ENCODE measurements around the gene BRI3BP. TPM values are rescaled to one million over a fixed set of nuclear protein-coding genes. Genes with fewer than 3 reads are reported as not detected.

The BRI3BP gene
- 10 to 100 TPM; 16.7 to 23.0 TPM for total RNA-seq

- no peaks in the 10 kb centered on the region for H3K9me3 Mint-ChIP-seq
- H3K4me1 Mint-ChIP-seq (ENCODE audit: low read depth), result peaks cover 25% of the 10 kb centered on the region
- ATAC-seq (replicated peaks in 1 of 2), result peak; percentile 37 to 48
Observed at GRCh38 chr12:124993626-124994436, at the start of gene BRI3BP. BRI3BP (plus strand) TSS chr12:124993645; CDS start chr12:124993791, 146 bp downstream.

GRCh38 chr12:124946447-124946793 lies 47.0 kb upstream of the BRI3BP start:
- Mint-ChIP-seq H3K36me3 (ENCODE audit: insufficient read depth in 2 of 2) (peaks cover 3 to 7% of the 10 kb centered on the region in 2 donors), H3K4me3 (no peak overlapping the region), H3K27me3 (ENCODE audit: low read depth) (no peaks in the 10 kb centered on the region), H3K4me1 (ENCODE audit: low read depth) (no peaks in the 10 kb centered on the region), H3K27ac (no peak overlapping the region), H3K9me3 (no peaks in the 10 kb centered on the region)
- ATAC-seq (replicated peaks in 1 of 2) (no peak), DNase-seq (no peak)

More at GRCh38 chr12:124993626-124994436, at the start of gene BRI3BP:
- Mint-ChIP-seq H3K36me3 (ENCODE audit: insufficient read depth in 2 of 2) (peaks cover 2 to 8% of the 10 kb centered on the region in 2 donors), H3K27ac (peak within 1 kb of the TSS; percentile 74), H3K4me3 (peak within 1 kb of the TSS; percentile 95 to 96), H3K27me3 (ENCODE audit: low read depth) (no peaks in the 10 kb centered on the region)
- DNase-seq, result peak; percentile 48 to 85

GRCh38 chr12:124947013-124947412 lies 46.4 kb upstream of the BRI3BP start:
- ATAC-seq (replicated peaks in 1 of 2) (no peak), DNase-seq (no peak)
- no peaks in the 10 kb centered on the region for H3K4me1 Mint-ChIP-seq (ENCODE audit: low read depth)
- H3K36me3 Mint-ChIP-seq (ENCODE audit: insufficient read depth in 2 of 2), result peaks cover 5 to 7% of the 10 kb centered on the region in 2 donors
- H3K27me3 Mint-ChIP-seq (ENCODE audit: low read depth), result no peaks in the 10 kb centered on the region
- H3K4me3 Mint-ChIP-seq, result no peak overlapping the region
- no peak overlapping the region for H3K27ac Mint-ChIP-seq
- no peaks in the 10 kb centered on the region for H3K9me3 Mint-ChIP-seq

GRCh38 chr12:124947561-124948398 lies 45.7 kb upstream of the BRI3BP start:
- H3K4me3 Mint-ChIP-seq, result no peak overlapping the region
- H3K27me3 Mint-ChIP-seq (ENCODE audit: low read depth), result no peaks in the 10 kb centered on the region
- ATAC-seq (replicated peaks in 1 of 2) (no peak), DNase-seq (no peak)
- no peaks in the 10 kb centered on the region for H3K9me3 Mint-ChIP-seq
- H3K4me1 Mint-ChIP-seq (ENCODE audit: low read depth), result no peaks in the 10 kb centered on the region
- H3K36me3 Mint-ChIP-seq (ENCODE audit: insufficient read depth in 2 of 2), result peaks cover 5 to 7% of the 10 kb centered on the region in 2 donors
- H3K27ac Mint-ChIP-seq, result no peak overlapping the region

DNA sequence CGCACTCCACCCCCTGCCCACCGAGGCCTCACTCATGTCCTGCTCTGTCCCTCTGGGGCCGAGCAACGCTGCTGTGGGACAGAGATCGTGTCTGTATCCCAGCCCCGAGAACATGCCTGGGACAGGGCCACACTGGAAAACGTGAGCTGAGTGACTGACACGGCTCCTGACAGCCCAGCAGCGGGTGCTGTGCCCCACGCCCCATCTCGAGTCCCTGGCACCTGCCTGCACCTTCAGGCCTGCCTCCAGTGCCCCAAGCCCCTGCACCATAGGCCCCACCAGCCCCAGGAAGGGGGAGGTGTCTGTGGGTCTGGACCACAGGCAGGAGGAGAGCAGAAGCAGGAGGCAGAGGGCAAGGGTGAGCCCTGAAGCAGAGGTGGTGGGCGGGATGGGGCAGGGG lies 44.4 kb upstream of the BRI3BP start:
- DNase-seq, result no peak
- Mint-ChIP-seq H3K36me3 (ENCODE audit: insufficient read depth in 2 of 2) (peaks cover 5 to 8% of the 10 kb centered on the region in 2 donors), H3K4me3 (no peak overlapping the region), H3K9me3 (no peaks in the 10 kb centered on the region), H3K27me3 (ENCODE audit: low read depth) (no peaks in the 10 kb centered on the region), H3K27ac (no peak overlapping the region), H3K4me1 (ENCODE audit: low read depth) (no peaks in the 10 kb centered on the region)
- no peak for ATAC-seq (replicated peaks in 1 of 2)

DNA sequence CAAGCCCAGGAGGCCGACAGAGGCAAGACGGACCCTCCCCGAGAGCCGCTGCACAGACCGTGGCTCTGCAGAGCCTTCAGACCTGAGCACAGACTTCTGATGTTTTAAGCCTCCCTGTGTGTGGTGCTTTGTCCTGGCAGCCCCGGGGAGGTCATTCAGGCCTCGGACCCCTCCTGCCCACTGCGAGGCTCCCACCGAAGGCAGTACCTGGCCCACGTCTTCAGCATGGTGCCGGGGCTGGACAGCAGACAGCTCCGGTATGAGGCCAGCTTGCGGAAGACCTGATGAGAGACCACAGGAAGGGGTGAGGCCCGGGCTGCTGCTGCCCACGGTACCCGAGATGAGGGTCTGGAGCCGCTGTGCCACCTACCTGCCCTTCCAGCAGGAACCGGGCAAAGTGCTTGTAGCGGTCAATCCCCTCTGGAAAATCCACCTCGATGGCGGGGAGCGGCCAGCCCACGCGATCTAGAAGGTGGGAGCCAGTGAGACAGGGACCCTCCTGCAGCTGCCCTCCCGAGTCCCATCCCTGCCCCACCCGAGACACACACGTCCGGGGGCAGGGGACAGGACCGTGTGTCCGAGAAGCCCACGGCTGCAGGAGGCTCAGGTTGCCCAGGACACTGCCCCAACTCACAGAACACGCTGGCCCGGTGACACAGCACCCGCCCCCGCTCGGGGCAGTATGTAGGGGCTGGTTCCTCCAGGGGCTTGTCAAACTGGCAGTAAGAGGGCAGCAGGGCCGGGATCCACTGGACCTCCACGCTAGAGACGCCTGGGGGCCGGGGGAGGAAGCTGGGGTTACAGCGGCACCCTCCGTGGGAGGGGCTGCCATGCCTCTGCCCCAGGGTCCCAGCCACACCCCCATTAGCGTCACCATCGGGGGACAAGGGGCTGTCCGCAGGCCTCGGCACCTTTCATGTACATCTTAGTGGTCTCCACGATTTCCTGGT lies 43.4 kb upstream of the BRI3BP start:
- no peaks in the 10 kb centered on the region for H3K4me1 Mint-ChIP-seq (ENCODE audit: low read depth)
- DNase-seq, result no peak
- H3K27ac Mint-ChIP-seq, result no peak overlapping the region
- peaks cover 5 to 10% of the 10 kb centered on the region in 2 donors for H3K36me3 Mint-ChIP-seq (ENCODE audit: insufficient read depth in 2 of 2)
- no peak overlapping the region for H3K4me3 Mint-ChIP-seq
- H3K27me3 Mint-ChIP-seq (ENCODE audit: low read depth), result no peaks in the 10 kb centered on the region
- H3K9me3 Mint-ChIP-seq, result no peaks in the 10 kb centered on the region
- ATAC-seq (replicated peaks in 1 of 2), result no peak

DNA sequence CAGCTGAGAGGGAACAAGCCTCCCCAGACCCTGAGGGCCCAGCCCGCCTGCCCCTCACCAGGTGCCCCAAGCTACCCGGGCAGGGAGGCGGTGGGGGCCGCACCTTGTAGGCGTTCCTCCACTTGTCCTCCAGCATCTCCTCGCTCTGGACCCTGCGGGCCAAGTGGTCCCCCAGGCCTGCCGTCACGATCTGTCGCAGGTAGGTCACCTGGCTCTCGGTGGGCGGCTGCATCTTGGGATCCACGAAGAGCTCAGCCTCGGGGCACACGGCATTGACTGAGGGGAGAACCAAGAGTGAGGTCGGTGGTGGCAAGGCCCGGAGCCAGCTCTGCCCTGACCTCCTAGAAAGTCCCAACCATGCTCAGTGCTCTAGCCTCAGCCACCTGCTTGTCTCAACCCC lies 41.1 kb upstream of the BRI3BP start:
- ATAC-seq (replicated peaks in 1 of 2) (no peak), DNase-seq (no peak)
- Mint-ChIP-seq H3K4me3 (no peak overlapping the region), H3K27ac (no peak overlapping the region), H3K4me1 (ENCODE audit: low read depth) (no peaks in the 10 kb centered on the region), H3K9me3 (no peaks in the 10 kb centered on the region), H3K36me3 (ENCODE audit: insufficient read depth in 2 of 2) (peaks cover 6% of the 10 kb centered on the region in 2 donors), H3K27me3 (ENCODE audit: low read depth) (no peaks in the 10 kb centered on the region)

DNA sequence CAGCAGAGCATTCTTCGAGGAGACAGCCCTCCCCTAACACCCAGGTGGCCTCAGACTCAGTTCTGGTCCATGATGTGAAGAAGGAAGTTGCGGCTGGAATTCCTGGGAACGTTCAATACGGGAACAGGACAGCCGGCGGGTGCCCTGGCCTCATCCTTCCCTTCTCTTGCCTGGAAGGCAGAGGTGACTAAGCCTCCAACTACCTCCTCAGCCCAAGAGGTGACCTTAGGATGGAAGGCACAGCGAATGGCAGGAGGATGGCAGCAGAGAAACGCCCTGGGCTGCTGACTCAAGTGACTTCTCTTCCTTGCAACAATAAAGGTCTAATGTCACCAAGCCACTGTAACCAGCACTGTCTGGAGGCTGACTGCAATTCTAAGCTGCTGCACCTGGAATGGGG lies 40.6 kb upstream of the BRI3BP start:
- H3K4me1 Mint-ChIP-seq (ENCODE audit: low read depth), result no peaks in the 10 kb centered on the region
- no peaks in the 10 kb centered on the region for H3K9me3 Mint-ChIP-seq
- ATAC-seq (replicated peaks in 1 of 2), result no peak
- H3K36me3 Mint-ChIP-seq (ENCODE audit: insufficient read depth in 2 of 2), result peaks cover 7 to 8% of the 10 kb centered on the region in 2 donors
- no peaks in the 10 kb centered on the region for H3K27me3 Mint-ChIP-seq (ENCODE audit: low read depth)
- H3K27ac Mint-ChIP-seq, result no peak overlapping the region
- no peak overlapping the region for H3K4me3 Mint-ChIP-seq
- no peak for DNase-seq

DNA sequence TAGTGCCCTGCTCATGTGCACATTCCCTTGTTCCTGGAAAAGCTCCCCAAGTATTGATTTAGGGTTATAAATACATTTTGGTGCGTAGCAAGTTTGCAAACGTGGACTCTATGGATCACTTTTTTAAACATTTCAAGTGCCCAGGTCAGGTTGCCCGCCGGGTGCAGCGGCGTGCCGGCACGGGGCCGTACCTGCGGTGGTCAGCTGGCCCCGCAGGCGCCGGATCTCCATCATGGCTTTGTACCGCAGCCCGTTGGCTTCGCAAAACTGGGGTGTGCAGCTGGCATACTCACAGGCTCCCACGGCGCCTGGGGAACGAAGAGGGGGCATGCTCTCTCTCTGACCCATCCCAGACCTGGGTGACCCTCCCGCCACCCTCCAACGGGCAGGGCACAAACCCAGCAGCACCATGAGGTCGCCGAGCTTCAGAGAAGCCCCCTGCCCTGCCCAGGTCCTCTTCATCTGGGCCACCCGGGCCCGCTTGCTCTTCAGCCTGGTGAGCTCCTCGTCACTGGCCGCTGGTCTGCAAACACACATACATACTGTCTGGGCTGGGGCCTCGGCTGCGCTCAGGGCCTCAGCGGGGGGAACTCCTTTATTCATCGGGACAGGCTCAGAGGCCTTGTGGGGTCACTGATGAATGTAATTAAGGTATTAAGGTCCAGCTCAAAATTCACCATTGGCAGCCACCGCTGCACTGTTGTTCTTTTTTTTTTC lies 39.6 kb upstream of the BRI3BP start:
- peaks cover 9 to 11% of the 10 kb centered on the region in 2 donors for H3K36me3 Mint-ChIP-seq (ENCODE audit: insufficient read depth in 2 of 2)
- H3K9me3 Mint-ChIP-seq, result no peaks in the 10 kb centered on the region

GRCh38 chr12:124954771-124955170 lies 38.7 kb upstream of the BRI3BP start:
- Mint-ChIP-seq H3K9me3 (no peaks in the 10 kb centered on the region), H3K4me1 (ENCODE audit: low read depth) (no peaks in the 10 kb centered on the region), H3K27me3 (ENCODE audit: low read depth) (no peaks in the 10 kb centered on the region), H3K4me3 (no peak overlapping the region), H3K27ac (no peak overlapping the region), H3K36me3 (ENCODE audit: insufficient read depth in 2 of 2) (peaks cover 7 to 9% of the 10 kb centered on the region in 2 donors)
- DNase-seq (no peak), ATAC-seq (replicated peaks in 1 of 2) (no peak)

More for the DNA sequence above, 39.6 kb upstream of the BRI3BP start:
- no peak overlapping the region for H3K27ac Mint-ChIP-seq
- no peaks in the 10 kb centered on the region for H3K4me1 Mint-ChIP-seq (ENCODE audit: low read depth)
- no peaks in the 10 kb centered on the region for H3K27me3 Mint-ChIP-seq (ENCODE audit: low read depth)
- no peak overlapping the region for H3K4me3 Mint-ChIP-seq
- DNase-seq (no peak), ATAC-seq (replicated peaks in 1 of 2) (no peak)

DNA sequence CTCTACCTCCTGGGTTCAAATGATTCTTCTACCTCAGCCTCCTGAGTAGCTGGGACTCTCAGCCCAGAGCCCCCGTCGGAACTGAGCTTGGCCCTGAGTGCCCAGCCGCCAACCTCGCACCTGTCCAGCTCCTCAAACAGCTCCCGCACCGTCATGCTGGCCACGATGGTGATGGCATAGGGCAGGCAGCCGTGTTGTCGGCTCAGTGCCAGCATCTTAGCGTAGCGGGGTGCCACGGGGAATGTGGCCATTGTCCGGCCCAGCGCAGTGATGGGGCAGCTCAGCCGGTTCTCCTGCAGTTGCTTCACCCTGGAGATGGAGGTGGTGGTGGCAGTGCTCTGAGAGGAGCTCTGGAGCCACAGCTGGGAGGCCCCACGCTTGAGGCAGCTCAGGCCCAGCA lies 36.9 kb upstream of the BRI3BP start:
- H3K4me3 Mint-ChIP-seq, result no peak overlapping the region
- H3K36me3 Mint-ChIP-seq (ENCODE audit: insufficient read depth in 2 of 2), result peaks cover 8 to 13% of the 10 kb centered on the region in 2 donors
- H3K4me1 Mint-ChIP-seq (ENCODE audit: low read depth), result no peaks in the 10 kb centered on the region
- H3K9me3 Mint-ChIP-seq, result no peaks in the 10 kb centered on the region
- no peaks in the 10 kb centered on the region for H3K27me3 Mint-ChIP-seq (ENCODE audit: low read depth)
- ATAC-seq (replicated peaks in 1 of 2), result no peak
- no peak for DNase-seq
- H3K27ac Mint-ChIP-seq, result no peak overlapping the region

GRCh38 chr12:124961055-124961454 lies 32.4 kb upstream of the BRI3BP start:
- H3K4me1 Mint-ChIP-seq (ENCODE audit: low read depth), result no peaks in the 10 kb centered on the region
- H3K27ac Mint-ChIP-seq, result no peak overlapping the region
- ATAC-seq (replicated peaks in 1 of 2) (no peak), DNase-seq (no peak)
- H3K36me3 Mint-ChIP-seq (ENCODE audit: insufficient read depth in 2 of 2), result peaks cover 5 to 16% of the 10 kb centered on the region in 2 donors
- H3K9me3 Mint-ChIP-seq, result no peaks in the 10 kb centered on the region
- no peak overlapping the region for H3K4me3 Mint-ChIP-seq
- H3K27me3 Mint-ChIP-seq (ENCODE audit: low read depth), result no peaks in the 10 kb centered on the region

Data from activated T-cell treated with anti-CD3 and anti-CD28 coated beads, Interleukin-2, amount 50 U/mL, for 72 hours (primary cell).